Duodenal mucosa (tissue), 2 donors: Measurements from ENCODE around the gene CDC14B.
"Not testable (repeated sequence)": the region's sequence is repeated elsewhere in the genome, so short reads cannot be mapped to it uniquely, and the experiment has no call there.

Source experiments
- H3K27ac ChIP-seq: one replicate; pipeline ENCODE4 v1.7.0; 2013; ENCODE audit warnings: low read depth, low read length
- H3K27me3 ChIP-seq, 2 donors: one replicate each; pipeline ENCODE4 v1.7.0; 2013; ENCODE audit warnings: low read length in 2 of 2, control low read depth in 1 of 2; ENCODE audit not compliant: insufficient read depth in 2 of 2, control insufficient read depth in 1 of 2
- H3K36me3 ChIP-seq, 2 donors: one replicate each; pipeline ENCODE4 v1.7.0; 2013; ENCODE audit warnings: low read length in 2 of 2, control low read depth in 1 of 2; ENCODE audit not compliant: insufficient read depth in 2 of 2, control insufficient read depth in 1 of 2
- H3K4me1 ChIP-seq, 2 donors: one replicate each; pipeline ENCODE4 v1.7.0; 2013; ENCODE audit warnings: low read length in 2 of 2, control low read depth in 1 of 2; ENCODE audit not compliant: insufficient read depth in 2 of 2, control insufficient read depth in 1 of 2
- H3K4me3 ChIP-seq, 2 donors: one replicate each; pipeline ENCODE4 v1.7.0; 2013; ENCODE audit warnings: low read length in 2 of 2, low read depth in 1 of 2
- H3K9ac ChIP-seq, 2 donors: one replicate each; pipeline ENCODE4 v1.7.0; 2013; ENCODE audit warnings: low read length in 2 of 2, low read depth in 1 of 2
- H3K9me3 ChIP-seq, 2 donors: one replicate each; pipeline ENCODE4 v1.7.0; 2013; ENCODE audit warnings: low read length in 2 of 2, control low read depth in 1 of 2; ENCODE audit not compliant: control insufficient read depth in 1 of 2

The CDC14B gene

DNA sequence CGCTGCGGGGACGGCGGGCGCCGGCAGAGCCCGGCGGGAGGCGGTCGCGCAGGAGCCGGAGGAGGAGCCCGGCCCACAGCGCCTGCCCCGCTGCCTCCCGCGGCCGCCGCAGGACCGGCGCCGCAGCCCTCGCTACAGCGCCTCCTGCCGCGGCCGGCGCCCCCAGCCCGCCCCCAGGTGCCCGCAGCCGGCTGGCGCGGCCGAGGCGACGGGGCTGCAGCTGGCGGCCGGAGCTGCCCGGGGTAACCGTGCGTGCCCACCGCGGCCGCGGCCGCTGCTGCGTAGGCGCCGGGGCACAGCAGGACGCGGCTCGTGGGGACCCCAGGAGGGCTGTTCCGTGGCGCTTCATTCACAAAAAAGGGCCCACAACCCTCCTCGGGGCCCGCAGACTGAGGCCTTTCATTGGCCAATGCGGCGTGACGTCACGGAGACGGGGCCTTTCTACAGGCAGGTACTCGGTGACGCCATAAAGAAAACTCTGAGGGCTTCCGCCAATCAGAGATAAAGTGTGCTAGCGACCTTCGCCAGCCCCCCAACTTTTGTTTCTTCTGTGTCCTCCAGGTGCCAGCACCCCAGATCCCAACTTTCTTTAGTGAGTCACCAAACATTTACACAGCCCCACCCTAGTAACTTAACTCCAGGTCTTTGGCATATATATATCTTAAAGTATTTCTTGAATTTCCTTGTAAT lies at the start of gene CDC14B:
CDC14B (minus strand) TSS at position 353 of the 690 bp plus-strand sequence. CDS start 465 bp downstream, outside the sequence.
- Histone ChIP-seq H3K9me3 (no peaks in the 10 kb centered on the region), H3K4me1 (peaks cover 14 to 16% of the 10 kb centered on the region in 2 donors), H3K27ac (peak within 1 kb of the TSS; percentile 41), H3K36me3 (no peaks in the 10 kb centered on the region), H3K27me3 (no peaks in the 10 kb centered on the region), H3K9ac (peak within 1 kb of the TSS; percentile 60 to 75), H3K4me3 (peak within 1 kb of the TSS; percentile 74 to 78)

DNA sequence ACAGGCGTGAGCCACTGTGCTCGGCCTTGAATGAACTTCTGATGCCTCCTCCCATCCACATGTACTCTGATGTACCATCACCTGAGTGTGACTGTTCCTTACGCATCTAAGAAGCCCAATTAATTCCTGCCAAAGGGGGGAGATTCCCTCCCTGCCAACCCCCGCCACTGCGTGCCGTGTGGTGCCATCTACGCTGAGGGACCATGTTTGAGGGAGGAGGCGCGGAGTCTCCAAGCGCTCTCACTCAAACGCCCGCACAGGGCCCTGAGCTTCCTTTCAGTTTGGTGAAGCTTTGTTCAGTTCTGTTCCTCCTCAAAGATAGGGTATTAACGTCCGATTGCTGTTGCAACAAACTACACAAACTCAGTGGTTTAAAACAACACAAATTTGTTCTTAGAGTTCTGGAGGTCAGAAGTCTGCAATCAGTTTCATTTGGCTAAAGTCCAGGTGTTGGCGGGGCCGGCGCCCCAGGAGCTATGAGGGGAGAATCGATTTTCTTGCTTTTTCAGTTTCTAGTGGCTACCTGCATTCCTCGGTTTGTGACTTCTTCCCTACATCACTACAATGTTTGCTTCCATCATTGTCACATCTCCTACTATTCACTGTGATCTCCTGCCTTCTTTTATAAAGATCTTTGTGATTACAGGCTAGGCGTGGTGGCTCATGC lies 49.4 kb upstream of the CDC14B start:
- Histone ChIP-seq H3K4me1 (no peaks in the 10 kb centered on the region), H3K27me3 (no peaks in the 10 kb centered on the region), H3K9me3 (no peaks in the 10 kb centered on the region), H3K36me3 (no peaks in the 10 kb centered on the region), H3K27ac (no peak overlapping the region), H3K9ac (no peak overlapping the region), H3K4me3 (no peak overlapping the region)

DNA sequence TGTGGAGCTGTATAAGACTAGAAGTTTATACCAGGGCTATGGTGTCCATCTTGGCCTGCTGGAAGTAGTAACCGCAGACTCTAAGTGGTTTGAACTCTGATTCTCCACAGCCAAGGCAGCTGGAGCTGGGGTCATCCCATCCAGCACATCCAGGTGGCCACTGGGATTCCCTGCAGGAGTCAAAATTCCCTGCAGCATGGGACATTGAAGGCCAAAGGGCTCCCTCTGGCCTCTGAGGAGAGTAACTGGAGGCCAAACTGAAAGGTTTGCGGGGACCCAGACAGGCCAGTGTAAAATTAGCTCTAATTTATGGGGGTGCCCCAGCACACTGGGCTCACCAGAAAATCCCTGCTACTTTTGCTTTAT lies 47.7 kb upstream of the CDC14B start:
- H3K4me1 ChIP-seq, result no peaks in the 10 kb centered on the region
- H3K27me3 ChIP-seq, result no peaks in the 10 kb centered on the region
- no peak overlapping the region for H3K4me3 ChIP-seq
- H3K27ac ChIP-seq, result no peak overlapping the region
- H3K9me3 ChIP-seq, result no peaks in the 10 kb centered on the region
- H3K9ac ChIP-seq, result no peak overlapping the region
- no peaks in the 10 kb centered on the region for H3K36me3 ChIP-seq

DNA sequence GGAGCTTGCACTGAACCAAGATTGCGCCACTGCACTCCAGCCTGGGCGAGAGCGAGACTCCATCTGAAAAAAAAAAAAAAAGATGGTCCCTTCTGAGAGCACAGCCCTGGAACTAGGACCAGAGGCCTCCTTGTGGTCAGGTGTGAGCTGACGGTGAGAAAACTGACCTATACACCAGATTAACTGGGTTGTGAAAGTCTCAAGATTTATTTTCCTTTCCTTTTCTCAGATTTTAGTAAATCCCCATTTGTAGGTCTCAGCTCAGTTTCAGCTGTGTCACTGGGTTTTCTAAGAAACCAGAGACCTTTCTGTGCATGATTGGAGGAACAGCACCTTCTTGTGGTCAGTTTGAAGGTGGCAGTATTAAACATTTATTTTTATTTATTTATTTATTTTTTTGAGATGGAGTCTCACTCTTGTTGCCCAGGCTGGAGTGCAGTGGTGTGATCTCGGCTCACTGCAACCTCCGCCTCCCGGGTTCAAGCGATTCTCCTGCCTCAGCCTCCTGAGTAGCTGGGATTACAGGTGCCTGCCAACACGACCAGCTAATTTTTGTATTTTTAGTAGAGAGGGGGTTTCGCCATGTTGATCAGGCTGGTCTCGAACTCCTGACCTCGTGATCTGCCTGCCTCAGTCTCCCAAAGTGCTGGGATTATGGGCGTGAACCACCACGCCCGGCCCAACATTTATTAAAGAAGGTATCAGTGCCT lies 47.2 kb upstream of the CDC14B start:
- H3K9me3 ChIP-seq, H3K4me3 ChIP-seq, H3K36me3 ChIP-seq, H3K4me1 ChIP-seq, H3K27ac ChIP-seq, H3K9ac ChIP-seq, H3K27me3 ChIP-seq: not testable (repeated sequence)

DNA sequence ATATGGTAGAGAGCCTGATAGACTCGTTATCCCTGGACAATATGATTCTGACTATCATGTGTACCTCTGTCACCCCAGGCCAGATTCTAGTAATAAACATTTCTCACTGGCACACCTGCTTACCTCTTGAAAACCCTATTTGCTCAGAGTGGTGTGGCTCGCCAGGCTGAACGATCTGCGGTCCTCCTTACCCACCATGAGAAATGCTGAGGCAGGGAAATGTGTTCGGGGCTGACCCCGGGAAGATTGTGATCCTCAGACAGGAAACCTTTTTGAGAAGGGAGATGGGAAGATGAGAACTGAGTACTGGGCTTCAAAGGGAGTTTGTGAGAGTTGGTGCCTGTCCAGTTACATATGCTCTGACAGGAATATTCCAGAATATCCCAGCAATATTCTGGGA lies 46.1 kb upstream of the CDC14B start:
- H3K36me3 ChIP-seq, result no peaks in the 10 kb centered on the region
- no peak overlapping the region for H3K4me3 ChIP-seq
- no peaks in the 10 kb centered on the region for H3K27me3 ChIP-seq
- H3K4me1 ChIP-seq, result no peaks in the 10 kb centered on the region
- H3K9me3 ChIP-seq, result no peaks in the 10 kb centered on the region
- no peak overlapping the region for H3K27ac ChIP-seq
- H3K9ac ChIP-seq, result no peak overlapping the region

DNA sequence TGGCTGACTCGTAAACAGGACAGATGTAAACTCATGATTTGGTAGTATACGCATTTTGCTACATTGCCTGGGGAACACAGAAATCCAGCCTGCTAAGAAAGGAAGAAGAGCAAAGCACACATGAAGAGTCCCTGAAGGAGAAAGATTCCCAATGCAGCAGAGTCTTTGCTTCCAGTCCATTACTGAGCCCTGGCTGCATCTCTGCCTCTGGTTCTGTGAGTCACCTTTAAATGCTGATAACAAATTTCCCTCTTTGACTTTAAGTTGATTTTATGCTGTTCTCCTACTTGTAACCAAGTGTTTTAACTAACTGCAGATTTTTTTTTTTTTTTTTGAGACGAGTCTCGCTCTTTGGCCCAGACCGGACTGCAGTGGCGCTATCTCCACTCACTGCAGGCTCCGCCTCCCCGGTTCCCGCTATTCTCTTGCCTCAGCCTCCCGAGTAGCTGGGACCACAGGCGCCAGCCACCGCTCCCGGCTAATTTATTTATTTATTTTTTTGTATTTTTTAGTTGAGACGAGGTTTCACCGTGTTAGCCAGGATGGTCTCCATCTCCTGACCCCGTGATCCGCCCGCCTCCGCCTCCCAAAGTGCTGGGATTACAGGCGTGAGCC lies 44.0 kb upstream of the CDC14B start:
- H3K9me3 ChIP-seq, result no peaks in the 10 kb centered on the region
- no peak overlapping the region for H3K9ac ChIP-seq
- no peak overlapping the region for H3K27ac ChIP-seq
- H3K4me1 ChIP-seq, result no peaks in the 10 kb centered on the region
- no peaks in the 10 kb centered on the region for H3K27me3 ChIP-seq
- H3K36me3 ChIP-seq, result no peaks in the 10 kb centered on the region
- H3K4me3 ChIP-seq, result no peak overlapping the region

DNA sequence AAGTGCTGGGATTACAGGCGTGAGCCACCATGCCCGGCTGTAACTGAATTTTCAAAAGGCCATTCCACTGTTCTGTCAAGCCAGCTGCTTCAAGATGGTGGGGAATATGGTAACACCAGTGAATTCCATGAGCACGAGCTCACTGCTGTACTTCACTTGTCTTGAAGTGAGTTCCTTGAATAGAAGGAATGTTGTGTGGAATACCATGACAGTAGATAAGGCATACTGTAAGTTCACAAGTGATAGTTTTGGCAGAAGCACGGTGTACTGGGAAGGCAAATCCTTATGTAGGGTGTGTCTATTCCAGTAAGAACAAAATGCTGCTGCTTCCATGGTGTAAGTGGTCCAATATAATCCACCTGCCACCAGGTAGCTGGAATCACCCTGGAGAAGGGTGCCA lies 42.1 kb upstream of the CDC14B start:
- Histone ChIP-seq H3K4me3 (no peak overlapping the region), H3K9me3 (no peaks in the 10 kb centered on the region), H3K4me1 (peaks cover 0 to 5% of the 10 kb centered on the region in 2 donors), H3K9ac (no peak overlapping the region), H3K27me3 (no peaks in the 10 kb centered on the region), H3K36me3 (no peaks in the 10 kb centered on the region), H3K27ac (no peak overlapping the region)

DNA sequence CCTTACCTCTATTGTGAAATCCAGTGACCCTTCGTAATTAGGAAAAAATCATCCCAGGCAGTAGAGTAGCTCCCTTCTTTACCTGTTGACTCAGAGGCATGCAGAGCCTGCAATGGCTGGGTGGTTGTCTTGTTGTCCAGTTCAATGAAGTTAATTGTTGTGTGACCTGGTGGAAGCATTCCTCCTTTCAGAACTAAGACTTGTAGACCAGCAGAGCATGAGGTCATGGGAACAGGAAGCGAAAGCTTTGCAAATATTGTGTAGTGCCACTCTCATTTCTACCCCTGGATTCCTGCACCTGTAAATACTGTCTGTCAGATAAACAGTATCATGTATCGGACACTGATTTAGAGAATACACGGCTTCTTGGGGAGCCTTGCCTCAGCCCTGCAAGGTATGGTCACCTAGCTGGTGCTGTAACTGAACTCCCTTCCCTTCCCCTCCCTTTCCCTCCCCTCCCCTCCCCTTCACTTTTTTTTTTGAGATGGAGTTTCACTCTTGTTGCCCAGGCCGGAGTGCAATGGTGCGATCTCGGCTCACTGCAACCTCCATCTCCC lies 41.1 kb upstream of the CDC14B start:
- H3K4me3 ChIP-seq, result no peak overlapping the region
- no peaks in the 10 kb centered on the region for H3K9me3 ChIP-seq
- peaks cover 3 to 5% of the 10 kb centered on the region in 2 donors for H3K4me1 ChIP-seq
- H3K36me3 ChIP-seq, result no peaks in the 10 kb centered on the region
- no peak overlapping the region for H3K27ac ChIP-seq
- no peaks in the 10 kb centered on the region for H3K27me3 ChIP-seq
- no peak overlapping the region for H3K9ac ChIP-seq

DNA sequence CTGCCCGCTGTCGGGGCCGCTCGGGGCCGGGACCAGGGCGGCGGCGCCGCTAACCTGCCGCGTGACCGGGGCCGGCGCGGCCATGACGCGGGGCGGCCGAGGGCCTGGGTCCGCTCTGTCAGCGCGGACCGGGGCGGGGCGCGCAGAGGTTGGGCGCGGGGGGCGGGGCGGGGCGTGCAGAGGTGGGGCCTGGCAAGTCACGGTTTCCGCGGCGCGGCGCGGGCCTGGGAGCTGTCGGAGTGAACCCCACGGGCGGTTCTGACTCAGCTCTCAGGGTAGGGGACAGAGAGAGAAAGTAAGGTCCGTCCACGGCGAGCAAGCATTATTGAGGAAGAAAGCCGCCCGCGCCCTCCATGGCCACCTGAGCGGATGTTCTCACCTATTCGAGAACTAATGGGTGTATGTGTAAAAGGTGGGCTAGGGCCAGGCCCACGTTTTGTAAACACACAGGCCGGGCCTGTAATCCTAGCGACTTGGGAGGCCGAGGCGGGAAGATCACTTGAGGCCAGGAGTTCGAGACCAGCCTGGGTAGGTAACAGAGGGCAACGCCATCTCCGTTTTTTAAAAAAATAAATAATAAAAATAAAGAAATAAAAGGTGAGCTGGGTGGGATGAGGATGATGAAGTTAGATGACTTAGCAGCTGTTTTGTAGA lies 35.7 kb upstream of the CDC14B start, which contains the start of gene PRXL2C:
PRXL2C (minus strand) TSS at position 120 of the 654 bp plus-strand sequence; CDS start at position 84, 36 bp downstream.
- Histone ChIP-seq H3K9ac (peak within 1 kb of the TSS; percentile 65 to 71), H3K4me1 (peaks cover 10 to 11% of the 10 kb centered on the region in 2 donors), H3K27ac (peak within 1 kb of the TSS; percentile 83), H3K27me3 (no peaks in the 10 kb centered on the region), H3K9me3 (no peaks in the 10 kb centered on the region), H3K4me3 (peak within 1 kb of the TSS; percentile 73 to 77), H3K36me3 (peaks cover 0 to 8% of the 10 kb centered on the region in 2 donors)
